OCI-LY1 (cell line): ENCODE results near the gene LMTK2.

Experiments used
- CTCF ChIP-seq: fragments of 200-600 bp; sonication (generic), shearing (Covaris generic); IDR thresholded peaks from 2 replicates; pipeline ENCODE4 v1.5.1; 2017; ENCODE audit warnings: mild to moderate bottlenecking, antibody characterized with exemption, low read length, moderate library complexity, mixed read lengths
- EZH2 ChIP-seq: fragments of 200-600 bp; sonication (generic), shearing (Covaris generic); IDR thresholded peaks from 2 replicates; pipeline ENCODE4 v1.8.0; 2017; ENCODE audit warnings: borderline replicate concordance, mixed run types, mild to moderate bottlenecking, antibody characterized with exemption, low read length, moderate library complexity, mixed read lengths

- TF ChIP-seq EZH2 (no peak), CTCF (no peak)
Observed at GRCh38 chr7:98142658-98143057, 36.0 kb downstream of the LMTK2 start.
